SU-DHL-6 (cell line): ENCODE data around the gene DIO1.

Source experiments
- H2AFZ ChIP-seq: fragments of 200-600 bp; sonication (generic); 2 replicates; pipeline ENCODE4 v1.6.1; 2014; ENCODE audit warnings: low read depth, mild to moderate bottlenecking, moderate library complexity, mixed read lengths, antibody characterized with exemption, low read length; ENCODE audit not compliant: severe bottlenecking
- H3F3A ChIP-seq: fragments of 200-600 bp; shearing (Covaris generic); 2 replicates; pipeline ENCODE4 v1.6.0; 2016; ENCODE audit warnings: antibody characterized with exemption, mild to moderate bottlenecking; ENCODE audit not compliant: insufficient read depth
- H3K27ac ChIP-seq: fragments of 200-600 bp; sonication (generic); 2 replicates; pipeline ENCODE4 v1.5.1; 2016; ENCODE audit warnings: low read depth, mild to moderate bottlenecking, low read length, moderate library complexity, mixed read lengths
- H3K27me3 ChIP-seq: fragments of 200-600 bp; sonication (generic), shearing (Covaris generic); 2 replicates; pipeline ENCODE4 v1.6.0; 2014; ENCODE audit warnings: mild to moderate bottlenecking, low read length
- H3K36me3 ChIP-seq: fragments of 200-600 bp; sonication (generic); 2 replicates; pipeline ENCODE4 v1.6.1; 2014; ENCODE audit warnings: mild to moderate bottlenecking, low read length, mixed read lengths
- H3K4me2 ChIP-seq: fragments of 300-600, 200-600 bp; shearing (Covaris generic), sonication (generic); 2 replicates; pipeline ENCODE4 v1.6.0; 2014; ENCODE audit warnings: low read length, low read depth, mild to moderate bottlenecking; ENCODE audit not compliant: poor library complexity, severe bottlenecking
- H3K4me3 ChIP-seq: fragments of 200-600 bp; sonication (generic); 2 replicates; pipeline ENCODE4 v1.5.1; 2014; ENCODE audit warnings: antibody characterized with exemption, low read length, mild to moderate bottlenecking, mixed read lengths; ENCODE audit not compliant: insufficient read depth, poor library complexity, severe bottlenecking
- H3K79me2 ChIP-seq: fragments of 200-600 bp; sonication (generic); 2 replicates; pipeline ENCODE4 v1.6.1; 2014; ENCODE audit warnings: mild to moderate bottlenecking, low read length, moderate library complexity; ENCODE audit not compliant: insufficient read depth
- H3K9ac ChIP-seq: fragments of 200-600 bp; sonication (generic); 2 replicates; pipeline ENCODE4 v1.7.0; 2014; ENCODE audit warnings: mild to moderate bottlenecking, low read length
- H3K9me2 ChIP-seq: fragments of 200-600 bp; sonication (generic); replicated peaks from 2 replicates; pipeline ENCODE4 v1.6.1; 2014; ENCODE audit warnings: low read length; ENCODE audit not compliant: insufficient read depth
- H3K9me3 ChIP-seq: fragments of 200-600 bp; sonication (generic); 2 replicates; pipeline ENCODE4 v1.6.1; 2014; ENCODE audit warnings: low read length, mixed read lengths; ENCODE audit not compliant: insufficient read depth
- H4K20me1 ChIP-seq: fragments of 200-600 bp; sonication (generic); 2 replicates; pipeline ENCODE4 v1.6.1; 2014; ENCODE audit warnings: low read depth, mild to moderate bottlenecking, antibody characterized with exemption, low read length, moderate library complexity, mixed read lengths
- CTCF ChIP-seq: fragments of 200-600 bp; sonication (generic); IDR thresholded peaks from one replicate; pipeline ENCODE4 v1.5.1; 2017; ENCODE audit warnings: antibody characterized with exemption, mild to moderate bottlenecking, low read length, moderate library complexity; ENCODE audit not compliant: insufficient read depth, poor library complexity, severe bottlenecking
- EZH2phosphoT487 ChIP-seq: fragments of 200-600 bp; sonication (generic), shearing (Covaris generic); conservative IDR thresholded peaks from 2 replicates; pipeline ENCODE4 v1.6.1; 2018; ENCODE audit warnings: mild to moderate bottlenecking, antibody characterized with exemption, low read length, moderate library complexity, mixed read lengths

The DIO1 gene

GRCh38 chr1:53918343-53918742, 24.4 kb downstream of the DIO1 start:
- Histone ChIP-seq H3K4me2 (no peak overlapping the region), H3K36me3 (peaks cover 9% of the 10 kb centered on the region; the same call in 1 of the 2 replicates), H3F3A (0 out of 2 replicates have a peak, but pooled peaks cover 3% of the 10 kb centered on the region), H3K79me2 (no peaks in the 10 kb centered on the region), H3K27ac (no peak overlapping the region), H2AFZ (no peak overlapping the region), H3K9me2 (no peaks in the 10 kb centered on the region), H3K27me3 (no peaks in the 10 kb centered on the region), H4K20me1 (no peaks in the 10 kb centered on the region), H3K9me3 (no peaks in the 10 kb centered on the region), H3K4me3 (no peak overlapping the region), H3K9ac (no peak overlapping the region)
- TF ChIP-seq CTCF (no peak), EZH2phosphoT487 (no peak)

GRCh38 chr1:53919675-53920066, 25.7 kb downstream of the DIO1 start:
- no peaks in the 10 kb centered on the region for H3K9me2 ChIP-seq
- no peak overlapping the region for H3K4me2 ChIP-seq
- H3K36me3 ChIP-seq, result peaks cover 19% of the 10 kb centered on the region; the same call in 1 of the 2 replicates
- H3K27me3 ChIP-seq, result no peaks in the 10 kb centered on the region
- no peaks in the 10 kb centered on the region for H3K79me2 ChIP-seq
- no peak overlapping the region for H3K4me3 ChIP-seq
- H4K20me1 ChIP-seq, result no peaks in the 10 kb centered on the region
- H3F3A ChIP-seq, result 0 out of 2 replicates have a peak, but pooled peaks cover 3% of the 10 kb centered on the region
- H3K9ac ChIP-seq, result no peak overlapping the region
- no peak for TF ChIP-seq CTCF
- no peak for TF ChIP-seq EZH2phosphoT487
- H3K9me3 ChIP-seq, result no peaks in the 10 kb centered on the region
- H3K27ac ChIP-seq, result no peak overlapping the region
- no peak overlapping the region for H2AFZ ChIP-seq

GRCh38 chr1:53927376-53927881, 33.4 kb downstream of the DIO1 start:
- Histone ChIP-seq H4K20me1 (no peaks in the 10 kb centered on the region), H3K4me2 (no peak overlapping the region), H3K27me3 (no peaks in the 10 kb centered on the region), H3K9ac (no peak overlapping the region), H3F3A (no peaks in the 10 kb centered on the region), H3K9me2 (no peaks in the 10 kb centered on the region), H3K4me3 (no peak overlapping the region), H3K36me3 (peaks cover 25% of the 10 kb centered on the region), H3K9me3 (no peaks in the 10 kb centered on the region), H2AFZ (no peak overlapping the region), H3K79me2 (no peaks in the 10 kb centered on the region), H3K27ac (no peak overlapping the region)
- TF ChIP-seq CTCF, result no peak
- no peak for TF ChIP-seq EZH2phosphoT487
